ENCODE measurements around the gene RPS6KA5.

GRCh38 chr14:90971687-90972086 is 88.8 kb downstream of the RPS6KA5 start:
- TF ChIP-seq CTCF (IDR thresholded peaks at IDR 0.05) (no peak), POLR2A (IDR thresholded peaks at IDR 0.05) (no peak)
